Suprapubic skin (tissue), 4 donors: ENCODE data around the gene CNTN4.

Source experiments
- POLR2A ChIP-seq, 2 donors: fragments of 450-650 bp; IDR thresholded peaks; one replicate each; pipeline ENCODE4 v1.6.1; 2017; ENCODE audit warnings: antibody characterized with exemption in 2 of 2, mild to moderate bottlenecking in 2 of 2, moderate library complexity in 2 of 2
- POLR2AphosphoS5 ChIP-seq, 3 donors: sonication (generic); formaldehyde crosslinking; IDR thresholded peaks; one replicate each; pipeline ENCODE4 v1.6.1; 2017; ENCODE audit warnings: antibody characterized with exemption in 3 of 3

- no peak for TF ChIP-seq POLR2A (IDR thresholded peaks at IDR 0.05)
- TF ChIP-seq POLR2AphosphoS5 (IDR thresholded peaks at IDR 0.05), result no peak
These were observed 468.8 kb downstream of the CNTN4 start for GRCh38 chr3:2567451-2567850.
